Head of caudate nucleus (tissue), 42 donors: Measurements from ENCODE around the gene HSFX3.
A peak's percentile ranks its signal among the peaks of the same experiment; 100 is the strongest.
"Not testable (repeated sequence)": the region's sequence is repeated elsewhere in the genome, so short reads cannot be mapped to it uniquely, and the experiment has no call there.

Experiments
- DNase-seq, 42 donors: peaks; one replicate each; pipeline versions ENCODE4 v3.0.0 to v3.0.0-alpha.2; 2020 to 2021; ENCODE audit warnings: mixed read lengths in 7 of 42
- intact Hi-C: fragments of 100-400 bp; cut with DNase I; formaldehyde crosslinking; loops from one replicate; pipeline ENCODE4 v1.15.0; 2022

HSFX3 gene

DNA sequence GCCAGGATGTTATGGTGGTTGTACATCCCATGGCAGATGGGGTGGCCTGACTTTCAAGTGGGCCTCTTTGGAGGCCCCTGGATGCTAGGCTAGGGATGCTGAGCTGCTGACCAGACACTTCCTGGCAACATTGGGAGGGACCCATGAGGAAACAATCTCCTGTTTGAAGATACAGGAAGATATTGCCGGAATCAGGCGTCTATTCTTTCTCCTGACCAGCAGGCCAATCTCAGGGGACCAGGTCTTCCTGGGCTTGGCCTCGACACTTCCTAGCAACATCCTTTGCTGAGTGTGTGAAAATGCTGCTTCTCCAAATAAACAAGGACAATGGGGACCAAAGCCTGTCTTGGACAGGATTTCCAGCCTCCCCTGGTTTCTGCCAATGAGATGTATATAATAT lies 1.9 kb downstream of the HSFX3 start:
- intact Hi-C loops, DNase-seq: not testable (repeated sequence)

- DNase-seq, intact Hi-C loops: not testable (repeated sequence)
Measured at GRCh38 chrX:149546962-149547361, 2.8 kb downstream of the HSFX3 start.

DNA sequence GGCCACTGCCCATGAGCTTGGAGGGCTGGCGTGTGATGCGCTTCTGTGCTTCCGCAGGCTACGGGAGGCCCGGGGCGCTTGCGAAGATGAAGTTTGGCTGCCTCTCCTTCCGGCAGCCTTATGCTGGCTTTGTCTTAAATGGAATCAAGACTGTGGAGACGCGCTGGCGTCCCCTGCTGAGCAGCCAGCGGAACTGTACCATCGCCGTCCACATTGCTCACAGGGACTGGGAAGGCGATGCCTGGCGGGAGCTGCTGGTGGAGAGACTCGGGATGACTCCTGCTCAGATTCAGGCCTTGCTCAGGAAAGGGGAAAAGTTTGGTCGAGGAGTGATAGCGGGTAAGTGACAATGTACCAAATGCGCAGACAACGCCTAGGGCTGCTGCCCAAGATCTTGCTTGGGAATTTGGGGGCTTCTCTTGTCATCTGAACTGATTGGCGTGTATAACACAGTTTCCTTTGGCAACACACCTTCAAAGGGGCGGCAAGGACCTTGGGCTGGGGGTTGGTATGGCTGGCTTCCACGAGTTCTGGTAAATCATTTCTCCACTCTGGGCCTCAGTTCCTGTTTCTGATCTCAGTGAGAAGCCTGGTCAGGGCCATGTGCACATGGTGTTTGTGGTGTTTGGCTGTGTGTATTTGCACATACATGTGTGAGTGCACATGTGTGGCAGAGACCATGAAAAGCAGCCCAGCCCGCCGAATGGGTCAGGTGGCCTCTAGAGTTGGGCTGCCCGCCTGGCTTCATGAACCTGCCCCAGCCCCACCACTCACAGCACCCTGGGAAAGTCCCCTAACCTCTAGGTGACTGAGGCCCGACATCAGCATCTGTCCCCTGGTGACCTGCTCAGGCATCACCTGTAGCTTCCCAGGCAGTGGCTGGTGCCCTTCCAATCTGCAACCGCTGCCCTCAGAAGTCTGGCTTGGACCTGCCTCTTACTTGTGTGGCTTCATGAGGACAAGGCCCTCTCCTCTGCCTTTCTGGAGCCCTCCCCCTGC lies 3.9 kb downstream of the HSFX3 start:
- intact Hi-C loops, result not testable (repeated sequence)
- DNase-seq, result peak in 4 of 42 donors; percentile 3 to 36 (median 14)

- intact Hi-C loops, result no loop called here
- DNase-seq, result peak in 2 of 42 donors; percentile 17 to 35
Measured at GRCh38 chrX:149541521-149542047, 8.1 kb downstream of the HSFX3 start.

- intact Hi-C loops, result no loop called here
- peak; percentile 67 to 95 (median 84) for DNase-seq
Measured at GRCh38 chrX:149540621-149541520, 8.9 kb downstream of the HSFX3 start, which contains the start of gene EOLA1. Gene EOLA1 (plus strand): TSS chrX:149541012. CDS start chrX:149545631, 4,619 bp downstream.

DNA sequence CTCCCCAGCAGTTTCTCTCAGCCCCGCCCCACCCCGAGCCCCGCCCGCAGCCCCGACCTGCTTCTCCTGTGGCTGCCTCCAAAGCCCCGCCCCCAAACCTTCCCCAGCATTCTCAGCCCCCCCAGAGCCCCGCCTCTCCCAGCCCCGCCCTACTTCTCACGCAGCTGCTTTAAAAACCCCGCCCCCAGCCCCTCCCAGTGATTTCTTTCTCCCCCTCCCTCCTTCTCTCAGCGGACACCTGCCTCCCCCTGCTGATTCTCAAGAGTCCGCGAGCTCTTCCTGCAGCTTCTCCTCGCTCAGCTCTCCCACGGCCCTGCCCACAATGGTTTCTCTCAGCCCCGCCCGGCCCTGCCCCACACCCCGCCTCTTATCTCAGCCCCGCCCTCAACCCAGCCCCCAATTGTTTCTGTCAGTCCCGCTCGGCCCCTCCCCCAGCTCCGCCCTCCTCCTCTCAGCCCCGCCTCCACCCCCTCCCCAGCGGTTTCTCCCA lies 9.5 kb downstream of the HSFX3 start:
- intact Hi-C loops, result no loop called here
- DNase-seq, result peak; percentile 77 to 98 (median 90)

GRCh38 chrX:149539283-149540130 lies 10.2 kb downstream of the HSFX3 start:
- intact Hi-C loops, result no loop called here
- DNase-seq, result peak; percentile 58 to 93 (median 84)

- DNase-seq, intact Hi-C loops: not testable (repeated sequence)
Measured at GRCh38 chrX:149537474-149537873, 12.2 kb downstream of the HSFX3 start.

GRCh38 chrX:149534926-149535602 lies 14.7 kb downstream of the HSFX3 start:
- DNase-seq, intact Hi-C loops: not testable (repeated sequence)

- DNase-seq, result not testable (repeated sequence)
Measured at GRCh38 chrX:149533999-149534398, 15.7 kb downstream of the HSFX3 start.

GRCh38 chrX:149532868-149533267 lies 16.9 kb downstream of the HSFX3 start:
- DNase-seq, intact Hi-C loops: not testable (repeated sequence)

More at GRCh38 chrX:149533999-149534398, 15.7 kb downstream of the HSFX3 start:
- intact Hi-C loops, result not testable (repeated sequence)

- DNase-seq, result peak in 3 of 42 donors; percentile 9 to 23 (median 20)
- intact Hi-C loops, result no loop called here
Measured at GRCh38 chrX:149531599-149531998, 18.1 kb downstream of the HSFX3 start.

DNA sequence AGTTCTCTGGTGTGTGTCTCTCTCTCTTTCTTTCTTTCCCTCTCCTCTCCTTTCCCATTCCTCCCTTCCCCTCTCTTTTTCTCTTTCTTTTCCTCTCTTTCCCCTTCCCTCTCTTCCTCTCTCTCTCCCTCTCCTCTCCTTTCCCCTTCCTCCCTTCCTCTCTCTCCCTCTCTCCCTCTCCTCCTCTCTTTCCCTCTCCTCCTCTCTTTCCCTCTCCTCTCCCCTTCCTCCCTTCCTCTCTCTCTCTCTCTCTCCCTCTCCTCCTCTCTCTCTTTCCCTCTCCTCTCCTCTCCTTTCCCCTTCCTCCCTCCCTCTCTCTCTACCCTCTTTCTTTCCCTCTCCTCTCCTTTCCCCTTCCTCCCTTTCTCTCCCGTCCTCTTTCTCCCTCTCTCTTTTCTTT lies 21.3 kb downstream of the HSFX3 start:
- intact Hi-C loops, result no loop called here
- DNase-seq, result no peak

- intact Hi-C loops, result no loop called here
- peak in 8 of 42 donors; percentile 7 to 55 (median 30) for DNase-seq
Measured at GRCh38 chrX:149527705-149528104, 22.0 kb downstream of the HSFX3 start.

- intact Hi-C loops, DNase-seq: not testable (repeated sequence)
Measured at GRCh38 chrX:149526318-149527033, 23.2 kb downstream of the HSFX3 start.

- intact Hi-C loops, result not testable (repeated sequence)
- DNase-seq, result peak in 1 of 42 donors; percentile 38
Measured at GRCh38 chrX:149525903-149526302, 23.8 kb downstream of the HSFX3 start.

DNA sequence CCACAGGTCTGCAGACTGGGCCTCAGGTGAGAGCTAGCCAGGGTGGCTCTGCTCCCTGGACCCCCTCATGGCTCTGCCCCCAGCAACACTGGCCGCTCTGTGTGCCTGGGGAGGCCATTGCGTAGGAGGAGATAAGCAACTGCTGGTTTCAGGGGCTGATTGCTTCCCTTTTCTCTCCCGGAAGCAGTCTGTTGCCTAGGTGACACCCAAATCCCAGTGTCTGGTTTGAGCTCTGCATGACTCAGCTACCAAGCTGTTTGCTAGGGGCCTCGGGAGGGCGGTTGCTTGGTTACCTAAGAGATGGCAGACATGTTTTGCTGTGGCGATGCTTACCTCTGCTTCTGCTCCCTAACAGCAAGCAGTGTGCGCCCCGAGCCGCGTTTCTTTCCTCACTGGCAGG lies 24.3 kb downstream of the HSFX3 start:
- intact Hi-C loops, result not testable (repeated sequence)
- DNase-seq, result peak in 33 of 42 donors; percentile 17 to 78 (median 48)
